IPS-NIHi7 (cell line): ENCODE data around the gene IQSEC1.

Experiments
- DNase-seq: peaks from one replicate; pipeline ENCODE4 v3.0.0; 2012; ENCODE audit warnings: mixed read lengths; ENCODE audit errors: extremely low spot score

The IQSEC1 gene

GRCh38 chr3:13002398-13003124 lies 70.7 kb downstream of the IQSEC1 start:
- DNase-seq = no peak

- no peak for DNase-seq
These were observed 73.8 kb downstream of the IQSEC1 start for GRCh38 chr3:12999147-13000140.

- DNase-seq = no peak
These were observed 74.6 kb downstream of the IQSEC1 start for GRCh38 chr3:12998648-12999047.

- no peak for DNase-seq
These were observed 75.8 kb downstream of the IQSEC1 start for GRCh38 chr3:12997387-12997786.

GRCh38 chr3:12996181-12996506 lies 77.1 kb downstream of the IQSEC1 start:
- DNase-seq = no peak

- DNase-seq = no peak
These were observed 77.6 kb downstream of the IQSEC1 start for GRCh38 chr3:12995389-12996180.

- peak; percentile 95 for DNase-seq
These were observed 78.4 kb downstream of the IQSEC1 start for GRCh38 chr3:12994607-12995388.

- no peak for DNase-seq
These were observed 78.9 kb downstream of the IQSEC1 start for GRCh38 chr3:12994357-12994606.

- peak; percentile 40 for DNase-seq
These were observed 79.5 kb downstream of the IQSEC1 start for GRCh38 chr3:12993517-12994356.

- peak; percentile 71 for DNase-seq
These were observed 80.4 kb downstream of the IQSEC1 start for GRCh38 chr3:12992629-12993516.

- DNase-seq = no peak
These were observed 81.4 kb downstream of the IQSEC1 start for GRCh38 chr3:12991861-12992281.

- no peak for DNase-seq
These were observed 81.8 kb downstream of the IQSEC1 start for GRCh38 chr3:12991481-12991837.

- DNase-seq = no peak
These were observed 82.3 kb downstream of the IQSEC1 start for GRCh38 chr3:12990781-12991480.

GRCh38 chr3:12990306-12990705 lies 82.9 kb downstream of the IQSEC1 start:
- no peak for DNase-seq

- DNase-seq = no peak
These were observed 84.3 kb downstream of the IQSEC1 start for GRCh38 chr3:12988728-12989454.

- no peak for DNase-seq
These were observed 85.6 kb downstream of the IQSEC1 start for GRCh38 chr3:12987602-12988001.

- DNase-seq = no peak
These were observed 86.2 kb downstream of the IQSEC1 start for GRCh38 chr3:12986986-12987385.

- no peak for DNase-seq
These were observed 86.7 kb downstream of the IQSEC1 start for GRCh38 chr3:12986521-12986920.
